Liver (tissue), 9 donors: ENCODE results near the gene LRRC55. TPM values are rescaled to one million over a fixed set of nuclear protein-coding genes. Genes with fewer than 3 reads are reported as not detected.

Experiments used
- DNase-seq: peaks from one replicate; pipeline ENCODE4 v3.0.0-alpha.2; 2017; ENCODE audit warnings: low spot score
- H3K27ac ChIP-seq, 2 donors: one replicate each; pipeline ENCODE4 v1.7.0; 2013; ENCODE audit warnings: inconsistent platforms in 2 of 2, low read length in 2 of 2, control low read depth in 1 of 2, low read depth in 1 of 2, mild to moderate bottlenecking in 1 of 2
- H3K27me3 ChIP-seq, 4 donors: one replicate each; pipeline versions ENCODE4 v1.6.1 to v1.7.0; 2013; ENCODE audit warnings: low read length in 3 of 4, inconsistent platforms in 1 of 4, mild to moderate bottlenecking in 1 of 4, moderate library complexity in 1 of 4; ENCODE audit not compliant: control insufficient read depth in 4 of 4, insufficient read depth in 4 of 4
- H3K36me3 ChIP-seq, 4 donors: one replicate each; pipeline versions ENCODE4 v1.6.1 to v1.7.0; 2013; ENCODE audit warnings: low read length in 3 of 4, mild to moderate bottlenecking in 3 of 4, low read depth in 1 of 4, moderate library complexity in 1 of 4; ENCODE audit not compliant: control insufficient read depth in 4 of 4, insufficient read depth in 3 of 4
- H3K4me1 ChIP-seq, 4 donors: one replicate each; pipeline versions ENCODE4 v1.6.1 to v1.7.0; 2013; ENCODE audit warnings: low read length in 3 of 4, mild to moderate bottlenecking in 3 of 4, moderate library complexity in 1 of 4; ENCODE audit not compliant: control insufficient read depth in 4 of 4, insufficient read depth in 4 of 4
- H3K4me3 ChIP-seq, 3 donors: one replicate each; pipeline versions ENCODE4 v1.6.1 to v1.7.0; 2013; ENCODE audit warnings: low read length in 3 of 3, control low read depth in 1 of 3, low read depth in 1 of 3, mild to moderate bottlenecking in 1 of 3
- H3K9ac ChIP-seq, 2 donors: one replicate each; pipeline ENCODE4 v1.7.0; 2013; ENCODE audit warnings: low read length in 2 of 2, mild to moderate bottlenecking in 2 of 2, moderate library complexity in 2 of 2, control low read depth in 1 of 2, low read depth in 1 of 2
- H3K9me3 ChIP-seq, 4 donors: one replicate each; pipeline versions ENCODE4 v1.6.1 to v1.7.0; 2013; ENCODE audit warnings: low read length in 3 of 4; ENCODE audit not compliant: control insufficient read depth in 4 of 4
- ATF3 ChIP-seq: IDR thresholded peaks from 2 replicates; pipeline ENCODE4 v1.6.1; 2016; ENCODE audit warnings: antibody characterized with exemption
- CTCF ChIP-seq: fragments of 150-350 bp; IDR thresholded peaks from 2 replicates; pipeline ENCODE4 v1.5.1; 2017; ENCODE audit warnings: improper control_type of control experiment, low read depth, low read length; ENCODE audit not compliant: missing input control
- EGR1 ChIP-seq, 2 donors: IDR thresholded peaks; 2 replicates each; pipeline ENCODE4 v1.6.1; 2016 to 2018; ENCODE audit warnings: antibody characterized with exemption in 2 of 2, low read depth in 2 of 2
- FOXA1 ChIP-seq: IDR thresholded peaks from 2 replicates; pipeline ENCODE4 v1.6.1; 2016; ENCODE audit warnings: antibody characterized with exemption
- GABPA ChIP-seq, 2 donors: IDR thresholded peaks in 1 of 2; conservative IDR thresholded peaks in 1 of 2; 2 replicates each; pipeline ENCODE4 v1.6.1; 2016; ENCODE audit warnings: antibody characterized with exemption in 2 of 2, mild to moderate bottlenecking in 1 of 2, moderate library complexity in 1 of 2
- HNF4A ChIP-seq, 2 donors: conservative IDR thresholded peaks; 2 replicates each; pipeline ENCODE4 v1.6.1; 2016; ENCODE audit warnings: antibody characterized with exemption in 2 of 2, mild to moderate bottlenecking in 2 of 2
- HNF4G ChIP-seq: IDR thresholded peaks from 2 replicates; pipeline ENCODE4 v1.6.1; 2016; ENCODE audit warnings: antibody characterized with exemption
- MAX ChIP-seq: IDR thresholded peaks from 2 replicates; pipeline ENCODE4 v1.6.1; 2016; ENCODE audit warnings: antibody characterized with exemption
- NR2F2 ChIP-seq: IDR thresholded peaks from 2 replicates; pipeline ENCODE4 v1.6.1; 2016; ENCODE audit warnings: antibody characterized with exemption
- RAD21 ChIP-seq, 2 donors: IDR thresholded peaks; 2 replicates each; pipeline ENCODE4 v1.6.1; 2016; ENCODE audit warnings: antibody characterized with exemption in 2 of 2, mild to moderate bottlenecking in 2 of 2
- REST ChIP-seq: IDR thresholded peaks from 2 replicates; pipeline ENCODE4 v1.6.1; 2016; ENCODE audit warnings: antibody characterized with exemption, mild to moderate bottlenecking
- RXRA ChIP-seq, 2 donors: IDR thresholded peaks; 2 replicates each; pipeline ENCODE4 v1.6.1; 2017 to 2018; ENCODE audit warnings: antibody characterized with exemption in 2 of 2, mild to moderate bottlenecking in 1 of 2
- SP1 ChIP-seq: IDR thresholded peaks from 2 replicates; pipeline ENCODE4 v1.6.1; 2018; ENCODE audit warnings: antibody characterized with exemption, mild to moderate bottlenecking
- TAF1 ChIP-seq: conservative IDR thresholded peaks from 2 replicates; pipeline ENCODE4 v1.6.1; 2016; ENCODE audit warnings: antibody characterized with exemption, mild to moderate bottlenecking
- YY1 ChIP-seq: IDR thresholded peaks from 2 replicates; pipeline ENCODE4 v1.6.1; 2016; ENCODE audit warnings: antibody characterized with exemption, mild to moderate bottlenecking
- ZBTB33 ChIP-seq: IDR thresholded peaks from 2 replicates; pipeline ENCODE4 v1.6.1; 2016; ENCODE audit warnings: antibody characterized with exemption
- WGBS: extraction: QIAGEN DNeasy Blood & Tissue Kit; methylation state at CpG from one replicate; pipeline ENCODE4 v1.1.7; 2013; 5-methylcytosine and 5-hydroxymethylcytosine counted together
- polyA plus RNA-seq, 2 donors: library from polyadenylated mRNA; stranded (reverse) in 1 of 2; unstranded in 1 of 2; fragments of 200-250 nt in 1 of 2; fragments of >200 nt in 1 of 2; fragmentation: Nextera tagmentation in 1 of 2; extraction: Ambion mirVana in 1 of 2; gene quantifications; one replicate each; pipeline versions ENCODE4 v1.2.1 to v1.2.3, GENCODE V29; 2013 to 2015
- total RNA-seq, 2 donors: library from RNA; depleted of rRNA; stranded (reverse); fragments of >200 nt; gene quantifications; one replicate each; pipeline ENCODE4 v1.2.3, GENCODE V29; 2014
- donor health status: healthy.
- donor health status: healthy.
- donor health status: healthy.
- donor health status: healthy.
- donor health status: healthy.

The LRRC55 gene
- total and polyA plus RNA-seq, 4 donors, result under 0.01 to 1.5 (median 0.72) TPM

DNA sequence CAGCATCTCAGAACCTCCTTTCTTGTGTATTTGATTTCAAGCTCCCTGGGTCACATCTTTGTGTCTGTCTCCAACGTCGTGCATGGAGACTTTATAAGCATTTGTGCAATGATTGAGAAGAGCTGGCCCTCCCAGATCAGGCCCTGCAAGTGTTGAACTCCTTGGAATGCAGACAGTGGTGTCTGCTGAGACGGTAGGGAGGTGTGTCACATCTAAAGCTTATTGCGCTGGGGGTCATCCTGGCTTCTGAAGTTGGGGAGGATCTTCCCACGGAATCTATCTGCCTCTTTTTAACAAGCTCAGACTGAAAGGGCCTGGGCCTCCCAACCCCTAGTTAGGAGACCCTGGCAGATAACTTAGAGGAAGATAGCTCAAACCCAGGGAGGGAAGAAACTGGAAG, 48.6 kb downstream of the LRRC55 start:
- Histone ChIP-seq H3K36me3 (no peaks in the 10 kb centered on the region), H3K9ac (no peak overlapping the region), H3K4me3 (no peak overlapping the region), H3K27ac (no peak overlapping the region), H3K9me3 (no peaks in the 10 kb centered on the region), H3K4me1 (peaks cover 0 to 3% (median under 1%) of the 10 kb centered on the region in 4 donors), H3K27me3 (peaks cover 0 to 7% (median 2%) of the 10 kb centered on the region in 4 donors)
- DNase-seq, result no peak
- TF ChIP-seq TAF1 (no peak), YY1 (no peak), HNF4G (no peak), FOXA1 (no peak), HNF4A (conservative IDR thresholded peaks at IDR 0.05) (no peak), CTCF (no peak), RAD21 (IDR thresholded peaks at IDR 0.05) (no peak), NR2F2 (no peak), SP1 (no peak), ZBTB33 (no peak), MAX (no peak), GABPA (IDR thresholded peaks at IDR 0.05 in 1 of 2, conservative IDR thresholded peaks at IDR 0.05 in 1 of 2) (no peak), EGR1 (IDR thresholded peaks at IDR 0.05; ENCODE audit: low read depth in 2 of 2) (no peak), ATF3 (no peak), REST (no peak), RXRA (IDR thresholded peaks at IDR 0.05) (no peak)
- WGBS, result 59% methylated on average over 5 of the region's 5 CpGs
